Brain microvascular endothelial cell (primary cell): ENCODE data around the gene LRRN3.

ENCODE experiments used
- DNase-seq: peaks from one replicate; pipeline ENCODE4 v3.0.0-alpha.2; 2020
- H3K27ac ChIP-seq: fragments of 250-450 bp; sonication (Bioruptor Pico); 2 replicates; pipeline ENCODE4 v1.5.1; 2020; ENCODE audit warnings: mild to moderate bottlenecking, moderate library complexity
- H3K27me3 ChIP-seq: fragments of 250-450 bp; sonication (Bioruptor Pico); replicated peaks from 2 replicates; pipeline ENCODE4 v1.5.1; 2020; ENCODE audit warnings: mild to moderate bottlenecking
- H3K36me3 ChIP-seq: fragments of 250-450 bp; sonication (Bioruptor Pico); replicated peaks from 2 replicates; pipeline ENCODE4 v1.5.1; 2020; ENCODE audit warnings: mild to moderate bottlenecking
- H3K4me3 ChIP-seq: 2 replicates; pipeline ENCODE4 v1.5.1; 2011; ENCODE audit warnings: low read depth, mild to moderate bottlenecking, control low read depth, low read length, moderate library complexity
- CTCF ChIP-seq: IDR thresholded peaks from 2 replicates; pipeline ENCODE4 v1.5.1; 2011; ENCODE audit warnings: low read depth, mild to moderate bottlenecking, moderate library complexity, low read length, control low read depth, inconsistent platforms; ENCODE audit errors: missing control alignments
- in situ Hi-C: cut with HindIII; loops from 2 replicates; pipeline ENCODE4 v1.10.0; 2017; ENCODE audit warnings: low sequenced_read_pairs, low pct_ligation_motif_present

The LRRN3 gene

GRCh38 chr7:111049971-111050680 is 40.8 kb upstream of the LRRN3 start:
- DNase-seq, result no peak
- Histone ChIP-seq H3K36me3 (no peaks in the 10 kb centered on the region), H3K4me3 (no peak overlapping the region), H3K27me3 (no peaks in the 10 kb centered on the region), H3K27ac (no peak overlapping the region)
- no peak for TF ChIP-seq CTCF
- in situ Hi-C loops, result no loop called here

GRCh38 chr7:111050875-111051416 is 40.0 kb upstream of the LRRN3 start:
- TF ChIP-seq CTCF, result no peak
- Histone ChIP-seq H3K27me3 (no peaks in the 10 kb centered on the region), H3K4me3 (no peak overlapping the region), H3K36me3 (no peaks in the 10 kb centered on the region), H3K27ac (no peak overlapping the region)
- in situ Hi-C loops, result no loop called here
- DNase-seq, result no peak

- TF ChIP-seq CTCF, result no peak
- Histone ChIP-seq H3K27me3 (no peaks in the 10 kb centered on the region), H3K36me3 (no peaks in the 10 kb centered on the region), H3K4me3 (no peak overlapping the region), H3K27ac (no peak overlapping the region)
- in situ Hi-C loops, result no loop called here
- no peak for DNase-seq
Observed at GRCh38 chr7:111051832-111052231, 39.1 kb upstream of the LRRN3 start.

GRCh38 chr7:111053035-111053434 is 37.9 kb upstream of the LRRN3 start:
- H3K4me3 ChIP-seq, result no peak overlapping the region
- H3K27me3 ChIP-seq, result no peaks in the 10 kb centered on the region
- no peak for TF ChIP-seq CTCF
- no peak overlapping the region for H3K27ac ChIP-seq
- DNase-seq, result no peak
- in situ Hi-C loops, result no loop called here
- H3K36me3 ChIP-seq, result no peaks in the 10 kb centered on the region

GRCh38 chr7:111056371-111056770 is 34.6 kb upstream of the LRRN3 start:
- H3K27me3 ChIP-seq, result no peaks in the 10 kb centered on the region
- H3K27ac ChIP-seq, result no peak overlapping the region
- DNase-seq, result no peak
- no peaks in the 10 kb centered on the region for H3K36me3 ChIP-seq
- TF ChIP-seq CTCF, result no peak
- in situ Hi-C loops, result no loop called here
- no peak overlapping the region for H3K4me3 ChIP-seq

GRCh38 chr7:111057066-111057465 is 33.9 kb upstream of the LRRN3 start:
- Histone ChIP-seq H3K27ac (no peak overlapping the region), H3K4me3 (no peak overlapping the region), H3K27me3 (no peaks in the 10 kb centered on the region), H3K36me3 (no peaks in the 10 kb centered on the region)
- no peak for TF ChIP-seq CTCF
- in situ Hi-C loops, result no loop called here
- no peak for DNase-seq
